ENCODE measurements around the gene TOR4A.

DNA sequence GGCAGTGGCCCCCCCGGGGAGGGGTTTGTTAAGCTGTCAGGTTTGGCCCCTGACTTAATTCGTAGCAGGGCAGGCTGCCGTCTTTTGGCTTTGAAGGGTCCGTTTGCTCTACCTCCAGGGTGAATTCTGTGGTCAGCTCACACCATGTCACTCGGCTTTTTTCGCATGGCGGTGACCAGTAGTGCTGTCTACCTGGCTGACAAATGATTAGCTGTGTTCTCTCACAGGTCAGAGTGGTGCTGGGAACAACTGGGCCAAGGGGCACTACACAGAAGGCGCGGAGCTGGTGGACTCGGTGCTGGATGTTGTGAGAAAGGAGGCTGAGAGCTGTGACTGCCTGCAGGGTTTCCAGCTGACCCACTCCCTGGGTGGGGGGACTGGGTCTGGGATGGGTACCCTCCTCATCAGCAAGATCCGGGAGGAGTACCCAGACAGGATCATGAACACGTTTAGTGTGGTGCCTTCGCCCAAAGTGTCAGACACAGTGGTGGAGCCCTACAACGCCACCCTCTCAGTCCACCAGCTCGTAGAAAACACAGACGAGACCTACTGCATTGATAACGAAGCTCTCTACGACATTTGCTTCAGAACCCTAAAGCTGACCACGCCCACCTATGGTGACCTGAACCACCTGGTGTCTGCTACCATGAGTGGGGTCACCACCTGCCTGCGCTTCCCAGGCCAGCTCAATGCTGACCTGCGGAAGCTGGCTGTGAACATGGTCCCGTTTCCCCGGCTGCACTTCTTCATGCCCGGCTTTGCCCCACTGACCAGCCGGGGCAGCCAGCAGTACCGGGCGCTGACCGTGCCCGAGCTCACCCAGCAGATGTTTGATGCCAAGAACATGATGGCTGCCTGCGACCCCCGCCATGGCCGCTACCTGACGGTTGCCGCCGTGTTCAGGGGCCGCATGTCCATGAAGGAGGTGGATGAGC, 35.0 kb upstream of the TOR4A start:
- no peak for TF ChIP-seq POLR2AphosphoS5 (IDR thresholded peaks at IDR 0.05)
- no peak for TF ChIP-seq EP300 (IDR thresholded peaks at IDR 0.05)
- TF ChIP-seq POLR2A (IDR thresholded peaks at IDR 0.05), result no peak
- TF ChIP-seq, protein P1, sequence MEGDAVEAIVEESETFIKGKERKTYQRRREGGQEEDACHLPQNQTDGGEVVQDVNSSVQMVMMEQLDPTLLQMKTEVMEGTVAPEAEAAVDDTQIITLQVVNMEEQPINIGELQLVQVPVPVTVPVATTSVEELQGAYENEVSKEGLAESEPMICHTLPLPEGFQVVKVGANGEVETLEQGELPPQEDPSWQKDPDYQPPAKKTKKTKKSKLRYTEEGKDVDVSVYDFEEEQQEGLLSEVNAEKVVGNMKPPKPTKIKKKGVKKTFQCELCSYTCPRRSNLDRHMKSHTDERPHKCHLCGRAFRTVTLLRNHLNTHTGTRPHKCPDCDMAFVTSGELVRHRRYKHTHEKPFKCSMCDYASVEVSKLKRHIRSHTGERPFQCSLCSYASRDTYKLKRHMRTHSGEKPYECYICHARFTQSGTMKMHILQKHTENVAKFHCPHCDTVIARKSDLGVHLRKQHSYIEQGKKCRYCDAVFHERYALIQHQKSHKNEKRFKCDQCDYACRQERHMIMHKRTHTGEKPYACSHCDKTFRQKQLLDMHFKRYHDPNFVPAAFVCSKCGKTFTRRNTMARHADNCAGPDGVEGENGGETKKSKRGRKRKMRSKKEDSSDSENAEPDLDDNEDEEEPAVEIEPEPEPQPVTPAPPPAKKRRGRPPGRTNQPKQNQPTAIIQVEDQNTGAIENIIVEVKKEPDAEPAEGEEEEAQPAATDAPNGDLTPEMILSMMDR (IDR thresholded peaks at IDR 0.05), result no peak
